Right lobe of liver (tissue), 4 donors: ENCODE measurements around the gene SSTR3.

Source experiments
- CTCF ChIP-seq, 4 donors: fragments of 200-600 bp in 3 of 4; fragments of 450-650 bp in 1 of 4; IDR thresholded peaks; one replicate each; pipeline versions ENCODE4 v1.5.1 to v1.8.0; 2016 to 2022; ENCODE audit warnings: antibody characterized with exemption in 4 of 4, mild to moderate bottlenecking in 2 of 4
- POLR2A ChIP-seq: fragments of 450-650 bp; IDR thresholded peaks from one replicate; pipeline ENCODE4 v1.6.1; 2017; ENCODE audit warnings: antibody characterized with exemption, mild to moderate bottlenecking
- donor health status: DM: no; HTN: no; CAD: no.
- donor health status: DM: no; HTN: no; CAD: no.
- donor health status: DM: no; HTN: yes; CAD: no.

- TF ChIP-seq CTCF (IDR thresholded peaks at IDR 0.05) (no peak), POLR2A (no peak)
Measured at GRCh38 chr22:37222440-37222971, 10.2 kb upstream of the SSTR3 start.
